ENCODE data around the gene A2M.

DNA sequence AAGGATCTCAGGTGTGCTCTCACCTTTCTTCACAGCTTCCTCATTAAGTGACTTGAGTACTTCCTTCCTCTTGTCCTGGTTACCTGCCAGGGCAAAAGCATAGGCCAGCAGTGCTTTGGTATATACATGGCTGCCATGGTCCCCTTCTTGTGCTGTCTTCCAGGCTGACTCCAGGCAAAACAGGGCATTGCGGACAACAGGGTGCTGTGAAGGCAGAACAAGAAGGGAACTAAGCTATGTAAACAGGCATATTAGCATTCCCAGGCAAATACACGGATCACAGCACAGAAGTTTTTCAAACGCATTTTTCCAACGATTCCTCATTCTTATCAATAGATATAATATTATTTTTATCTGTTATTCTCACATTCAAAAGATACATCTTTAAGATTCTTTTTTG, 39.0 kb downstream of the A2M start:
- TF ChIP-seq, protein P1, sequence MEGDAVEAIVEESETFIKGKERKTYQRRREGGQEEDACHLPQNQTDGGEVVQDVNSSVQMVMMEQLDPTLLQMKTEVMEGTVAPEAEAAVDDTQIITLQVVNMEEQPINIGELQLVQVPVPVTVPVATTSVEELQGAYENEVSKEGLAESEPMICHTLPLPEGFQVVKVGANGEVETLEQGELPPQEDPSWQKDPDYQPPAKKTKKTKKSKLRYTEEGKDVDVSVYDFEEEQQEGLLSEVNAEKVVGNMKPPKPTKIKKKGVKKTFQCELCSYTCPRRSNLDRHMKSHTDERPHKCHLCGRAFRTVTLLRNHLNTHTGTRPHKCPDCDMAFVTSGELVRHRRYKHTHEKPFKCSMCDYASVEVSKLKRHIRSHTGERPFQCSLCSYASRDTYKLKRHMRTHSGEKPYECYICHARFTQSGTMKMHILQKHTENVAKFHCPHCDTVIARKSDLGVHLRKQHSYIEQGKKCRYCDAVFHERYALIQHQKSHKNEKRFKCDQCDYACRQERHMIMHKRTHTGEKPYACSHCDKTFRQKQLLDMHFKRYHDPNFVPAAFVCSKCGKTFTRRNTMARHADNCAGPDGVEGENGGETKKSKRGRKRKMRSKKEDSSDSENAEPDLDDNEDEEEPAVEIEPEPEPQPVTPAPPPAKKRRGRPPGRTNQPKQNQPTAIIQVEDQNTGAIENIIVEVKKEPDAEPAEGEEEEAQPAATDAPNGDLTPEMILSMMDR (IDR thresholded peaks at IDR 0.05), result no peak
- TF ChIP-seq EZH2 (IDR thresholded peaks at IDR 0.05; ENCODE audit: borderline replicate concordance, insufficient read depth, low read depth, low read length, poor library complexity, severe bottlenecking), result no peak
